Measurements from ENCODE around the gene PTPRN2. TPM values are rescaled to one million over a fixed set of nuclear protein-coding genes. Genes with fewer than 3 reads are reported as not detected.
"Not testable (repeated sequence)": the region's sequence is repeated elsewhere in the genome, so short reads cannot be mapped to it uniquely, and the experiment has no call there.

PTPRN2 gene
- total RNA-seq, 2 donors from 2014 or later: 0.72 to 0.79 TPM

DNA sequence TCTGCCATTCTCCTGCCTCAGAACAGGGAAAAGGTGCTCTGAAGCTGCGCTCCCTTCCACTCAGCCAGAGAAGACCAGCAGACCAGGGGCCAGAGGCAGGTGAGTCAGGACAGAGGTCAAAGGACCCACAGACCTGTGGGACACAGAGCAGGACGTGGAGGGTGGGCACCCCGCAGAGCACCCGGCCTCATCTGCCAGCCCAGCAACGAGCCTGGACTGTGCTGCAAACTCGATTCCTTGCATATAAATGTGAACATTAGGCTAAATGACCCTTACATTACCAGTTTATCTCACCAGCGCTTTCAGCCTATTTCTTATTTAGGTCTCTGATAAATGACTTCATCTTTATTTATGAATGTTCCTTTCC lies 50.1 kb downstream of the PTPRN2 start:
- H3K36me3 Mint-ChIP-seq (ENCODE audit: insufficient read depth in 2 of 2): no peaks in the 10 kb centered on the region
- no peaks in the 10 kb centered on the region for H3K9me3 Mint-ChIP-seq
- ATAC-seq (replicated peaks in 1 of 2) (no peak), DNase-seq (no peak)
- H3K4me1 Mint-ChIP-seq (ENCODE audit: low read depth): peaks cover 6% of the 10 kb centered on the region
- no peak overlapping the region for H3K4me3 Mint-ChIP-seq
- no peaks in the 10 kb centered on the region for H3K27me3 Mint-ChIP-seq (ENCODE audit: low read depth)
- no peak overlapping the region for H3K27ac Mint-ChIP-seq

- peaks cover 6% of the 10 kb centered on the region for H3K4me1 Mint-ChIP-seq (ENCODE audit: low read depth)
- no peaks in the 10 kb centered on the region for H3K36me3 Mint-ChIP-seq (ENCODE audit: insufficient read depth in 2 of 2)
- H3K9me3 Mint-ChIP-seq: no peaks in the 10 kb centered on the region
- no peak overlapping the region for H3K27ac Mint-ChIP-seq
- H3K4me3 Mint-ChIP-seq: no peak overlapping the region
- DNase-seq: no peak
- H3K27me3 Mint-ChIP-seq (ENCODE audit: low read depth): no peaks in the 10 kb centered on the region
- ATAC-seq (replicated peaks in 1 of 2): no peak
Measured at GRCh38 chr7:158536871-158537515, 50.6 kb downstream of the PTPRN2 start.

DNA sequence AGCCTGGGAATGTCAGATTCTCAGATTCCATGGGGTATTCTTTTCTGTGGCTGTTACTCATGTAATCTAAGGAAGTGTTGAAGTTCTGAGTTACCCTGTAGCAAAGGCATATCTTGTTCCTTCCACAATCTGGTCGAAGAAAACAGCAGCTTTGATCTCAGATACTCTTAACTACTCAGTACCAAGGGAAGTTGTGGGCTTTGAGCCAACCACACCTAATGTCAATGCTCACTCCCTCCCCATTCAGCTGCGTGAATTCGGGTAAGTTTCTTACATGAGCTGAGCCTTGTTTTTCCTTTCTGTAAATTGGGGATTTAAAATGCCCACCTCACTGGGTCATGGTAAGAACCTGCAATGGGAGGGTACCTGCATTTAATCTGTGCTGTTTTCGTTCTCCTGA lies 52.5 kb downstream of the PTPRN2 start:
- H3K27me3 Mint-ChIP-seq (ENCODE audit: low read depth): no peaks in the 10 kb centered on the region
- H3K9me3 Mint-ChIP-seq: no peaks in the 10 kb centered on the region
- H3K4me1 Mint-ChIP-seq (ENCODE audit: low read depth): no peaks in the 10 kb centered on the region
- no peak for DNase-seq
- no peak for ATAC-seq (replicated peaks in 1 of 2)
- H3K36me3 Mint-ChIP-seq (ENCODE audit: insufficient read depth in 2 of 2): no peaks in the 10 kb centered on the region
- H3K4me3 Mint-ChIP-seq: no peak overlapping the region
- no peak overlapping the region for H3K27ac Mint-ChIP-seq

DNA sequence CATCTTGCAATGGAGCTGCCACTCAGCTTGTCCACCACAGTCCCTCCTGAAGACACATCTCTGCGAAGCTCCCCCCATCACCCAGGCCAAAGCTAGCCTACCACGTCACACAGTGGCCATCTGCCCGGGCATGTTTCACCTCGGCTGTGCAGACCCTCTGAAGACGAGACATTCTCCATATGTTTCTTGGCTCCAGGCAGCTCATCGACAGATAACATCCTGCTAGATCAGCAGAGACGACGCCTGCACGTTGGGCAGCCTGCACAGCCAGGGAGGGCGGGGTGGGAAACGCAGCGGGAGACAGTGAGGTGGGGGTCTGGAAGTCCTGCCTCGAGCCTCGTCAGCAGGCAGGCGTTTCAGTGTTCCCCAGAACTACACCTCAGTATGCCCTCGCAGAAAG lies 53.0 kb downstream of the PTPRN2 start:
- H3K4me1 Mint-ChIP-seq (ENCODE audit: low read depth): no peaks in the 10 kb centered on the region
- H3K9me3 Mint-ChIP-seq: no peaks in the 10 kb centered on the region
- DNase-seq: no peak
- no peaks in the 10 kb centered on the region for H3K27me3 Mint-ChIP-seq (ENCODE audit: low read depth)
- no peak for ATAC-seq (replicated peaks in 1 of 2)
- no peak overlapping the region for H3K4me3 Mint-ChIP-seq
- no peaks in the 10 kb centered on the region for H3K36me3 Mint-ChIP-seq (ENCODE audit: insufficient read depth in 2 of 2)
- H3K27ac Mint-ChIP-seq: no peak overlapping the region

- not testable (repeated sequence) for H3K4me1 Mint-ChIP-seq (ENCODE audit: low read depth); H3K27me3 Mint-ChIP-seq (ENCODE audit: low read depth); H3K4me3 Mint-ChIP-seq; ATAC-seq (replicated peaks in 1 of 2); DNase-seq; H3K36me3 Mint-ChIP-seq (ENCODE audit: insufficient read depth in 2 of 2); H3K9me3 Mint-ChIP-seq; H3K27ac Mint-ChIP-seq
Measured at GRCh38 chr7:158534134-158534515, 53.5 kb downstream of the PTPRN2 start.

- no peaks in the 10 kb centered on the region for H3K36me3 Mint-ChIP-seq (ENCODE audit: insufficient read depth in 2 of 2)
- no peak for ATAC-seq (replicated peaks in 1 of 2)
- no peaks in the 10 kb centered on the region for H3K4me1 Mint-ChIP-seq (ENCODE audit: low read depth)
Measured at GRCh38 chr7:158533386-158534133, 54.1 kb downstream of the PTPRN2 start.

GRCh38 chr7:158532093-158532627 lies 55.5 kb downstream of the PTPRN2 start:
- no peak overlapping the region for H3K27ac Mint-ChIP-seq
- no peak overlapping the region for H3K4me3 Mint-ChIP-seq
- no peaks in the 10 kb centered on the region for H3K4me1 Mint-ChIP-seq (ENCODE audit: low read depth)
- no peaks in the 10 kb centered on the region for H3K9me3 Mint-ChIP-seq
- no peak for DNase-seq
- no peaks in the 10 kb centered on the region for H3K27me3 Mint-ChIP-seq (ENCODE audit: low read depth)
- no peak for ATAC-seq (replicated peaks in 1 of 2)
- H3K36me3 Mint-ChIP-seq (ENCODE audit: insufficient read depth in 2 of 2): no peaks in the 10 kb centered on the region

More at GRCh38 chr7:158533386-158534133, 54.1 kb downstream of the PTPRN2 start:
- H3K9me3 Mint-ChIP-seq: no peaks in the 10 kb centered on the region
- H3K27ac Mint-ChIP-seq: no peak overlapping the region
- no peak for DNase-seq
- H3K4me3 Mint-ChIP-seq: no peak overlapping the region
- no peaks in the 10 kb centered on the region for H3K27me3 Mint-ChIP-seq (ENCODE audit: low read depth)

DNA sequence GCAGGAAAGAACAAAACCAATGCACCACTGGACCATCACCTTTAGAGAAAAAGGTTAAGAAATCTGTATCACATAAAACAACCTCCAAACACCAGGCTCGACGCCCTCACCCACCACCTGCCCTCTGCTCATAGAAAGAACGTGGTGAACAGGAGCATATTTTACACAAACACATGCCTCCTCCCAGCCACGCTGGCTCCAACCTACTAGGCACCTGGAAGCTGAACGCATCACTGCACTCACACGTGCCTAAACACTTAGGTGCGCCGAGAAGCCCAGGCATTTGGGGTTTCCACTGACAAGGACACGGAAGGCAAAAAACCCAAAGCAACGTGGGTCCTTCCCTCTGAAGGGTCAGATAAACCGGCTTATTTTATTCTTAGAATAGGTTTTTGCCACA lies 56.0 kb downstream of the PTPRN2 start:
- Mint-ChIP-seq H3K27ac (no peak overlapping the region), H3K4me3 (no peak overlapping the region), H3K36me3 (ENCODE audit: insufficient read depth in 2 of 2) (no peaks in the 10 kb centered on the region), H3K27me3 (ENCODE audit: low read depth) (no peaks in the 10 kb centered on the region), H3K4me1 (ENCODE audit: low read depth) (no peaks in the 10 kb centered on the region), H3K9me3 (no peaks in the 10 kb centered on the region)
- DNase-seq (no peak), ATAC-seq (replicated peaks in 1 of 2) (no peak)

GRCh38 chr7:158530800-158531609 lies 56.6 kb downstream of the PTPRN2 start:
- no peaks in the 10 kb centered on the region for H3K36me3 Mint-ChIP-seq (ENCODE audit: insufficient read depth in 2 of 2)
- no peaks in the 10 kb centered on the region for H3K4me1 Mint-ChIP-seq (ENCODE audit: low read depth)
- H3K4me3 Mint-ChIP-seq: no peak overlapping the region
- no peak overlapping the region for H3K27ac Mint-ChIP-seq
- no peaks in the 10 kb centered on the region for H3K9me3 Mint-ChIP-seq
- DNase-seq: no peak
- no peak for ATAC-seq (replicated peaks in 1 of 2)
- H3K27me3 Mint-ChIP-seq (ENCODE audit: low read depth): no peaks in the 10 kb centered on the region

DNA sequence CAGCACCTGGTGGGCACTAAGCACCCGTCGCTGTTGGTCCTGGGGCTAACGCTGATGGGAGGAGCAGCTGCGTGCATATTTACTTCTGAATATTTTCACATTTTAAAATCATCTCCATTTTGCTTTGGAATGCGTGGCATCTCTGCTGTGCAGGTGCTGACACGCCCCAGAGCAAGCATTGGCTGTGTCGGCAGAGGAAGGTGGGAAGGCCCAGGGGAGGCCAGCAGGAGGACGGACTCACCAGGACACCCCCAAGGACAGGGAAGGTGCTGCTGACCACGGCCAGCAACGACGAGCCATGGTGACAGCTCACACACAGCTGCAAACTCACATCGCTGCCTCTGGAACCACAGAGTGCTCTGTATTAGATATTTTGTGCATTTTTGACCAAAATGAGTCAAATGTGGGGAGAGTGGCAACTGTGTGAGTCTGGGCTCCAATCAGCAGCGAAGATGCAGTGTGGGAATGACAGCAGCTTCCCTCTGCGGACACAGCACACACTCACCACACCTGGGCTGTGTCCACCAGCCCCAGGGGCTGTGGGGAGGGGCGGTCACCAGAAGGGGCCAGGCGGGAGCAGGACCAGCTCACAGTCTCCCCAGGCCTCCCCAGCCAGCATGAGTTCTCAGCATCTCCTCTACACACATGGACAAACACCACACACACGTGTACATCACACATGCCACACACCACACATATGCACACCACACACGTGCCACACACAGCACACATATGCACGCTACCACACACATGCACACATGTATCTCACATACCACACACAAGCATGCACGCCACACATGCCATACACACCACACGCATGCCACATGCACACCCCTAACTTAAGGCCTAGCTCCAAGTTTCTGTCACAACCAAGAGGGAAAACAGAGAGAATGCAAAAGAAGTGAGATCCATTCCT lies 58.2 kb downstream of the PTPRN2 start:
- ATAC-seq (replicated peaks in 1 of 2): no peak
- no peak for DNase-seq
- no peaks in the 10 kb centered on the region for H3K36me3 Mint-ChIP-seq (ENCODE audit: insufficient read depth in 2 of 2)
- no peak overlapping the region for H3K27ac Mint-ChIP-seq
- H3K9me3 Mint-ChIP-seq: no peaks in the 10 kb centered on the region
- no peak overlapping the region for H3K4me3 Mint-ChIP-seq
- no peaks in the 10 kb centered on the region for H3K27me3 Mint-ChIP-seq (ENCODE audit: low read depth)
- H3K4me1 Mint-ChIP-seq (ENCODE audit: low read depth): no peaks in the 10 kb centered on the region

GRCh38 chr7:158527915-158528502 lies 59.6 kb downstream of the PTPRN2 start:
- ATAC-seq (replicated peaks in 1 of 2) (no peak), DNase-seq (no peak)
- Mint-ChIP-seq H3K36me3 (ENCODE audit: insufficient read depth in 2 of 2) (no peaks in the 10 kb centered on the region), H3K4me3 (no peak overlapping the region), H3K9me3 (no peaks in the 10 kb centered on the region), H3K27ac (no peak overlapping the region), H3K4me1 (ENCODE audit: low read depth) (no peaks in the 10 kb centered on the region), H3K27me3 (ENCODE audit: low read depth) (no peaks in the 10 kb centered on the region)

GRCh38 chr7:158527495-158527894 lies 60.1 kb downstream of the PTPRN2 start:
- Mint-ChIP-seq H3K27ac (no peak overlapping the region), H3K27me3 (ENCODE audit: low read depth) (no peaks in the 10 kb centered on the region), H3K4me1 (ENCODE audit: low read depth) (no peaks in the 10 kb centered on the region), H3K4me3 (no peak overlapping the region), H3K9me3 (no peaks in the 10 kb centered on the region), H3K36me3 (ENCODE audit: insufficient read depth in 2 of 2) (no peaks in the 10 kb centered on the region)
- DNase-seq (no peak), ATAC-seq (replicated peaks in 1 of 2) (no peak)
